Measurements from ENCODE around the gene ATG14.

ATG14 gene

DNA sequence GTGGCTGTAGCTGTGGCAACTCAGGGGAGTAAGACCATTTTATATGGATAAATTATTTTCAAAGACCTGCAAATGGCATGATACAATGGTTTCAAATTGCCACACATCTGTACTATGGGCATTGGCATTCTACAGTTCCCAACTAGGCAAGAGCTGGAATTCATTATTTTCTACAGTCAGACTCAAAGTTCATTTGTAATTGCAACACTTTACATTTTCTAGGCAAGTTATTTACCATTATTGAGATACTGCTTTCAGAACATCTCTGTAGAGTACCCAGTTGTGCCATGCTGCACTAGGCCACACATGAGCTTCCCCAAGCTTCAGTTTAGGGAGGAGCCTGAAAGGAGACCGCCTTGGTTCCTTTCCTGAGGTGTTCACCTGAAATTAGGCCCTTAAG lies 8.0 kb upstream of the ATG14 start:
- Histone ChIP-seq H3K36me3 (no peaks in the 10 kb centered on the region), H3K9me3 (no peaks in the 10 kb centered on the region), H3K4me3 (ENCODE audit: low read depth, low read length) (no peak overlapping the region), H3K27me3 (no peaks in the 10 kb centered on the region), H3K4me1 (peaks cover 12% of the 10 kb centered on the region)
- TF ChIP-seq, protein P1, sequence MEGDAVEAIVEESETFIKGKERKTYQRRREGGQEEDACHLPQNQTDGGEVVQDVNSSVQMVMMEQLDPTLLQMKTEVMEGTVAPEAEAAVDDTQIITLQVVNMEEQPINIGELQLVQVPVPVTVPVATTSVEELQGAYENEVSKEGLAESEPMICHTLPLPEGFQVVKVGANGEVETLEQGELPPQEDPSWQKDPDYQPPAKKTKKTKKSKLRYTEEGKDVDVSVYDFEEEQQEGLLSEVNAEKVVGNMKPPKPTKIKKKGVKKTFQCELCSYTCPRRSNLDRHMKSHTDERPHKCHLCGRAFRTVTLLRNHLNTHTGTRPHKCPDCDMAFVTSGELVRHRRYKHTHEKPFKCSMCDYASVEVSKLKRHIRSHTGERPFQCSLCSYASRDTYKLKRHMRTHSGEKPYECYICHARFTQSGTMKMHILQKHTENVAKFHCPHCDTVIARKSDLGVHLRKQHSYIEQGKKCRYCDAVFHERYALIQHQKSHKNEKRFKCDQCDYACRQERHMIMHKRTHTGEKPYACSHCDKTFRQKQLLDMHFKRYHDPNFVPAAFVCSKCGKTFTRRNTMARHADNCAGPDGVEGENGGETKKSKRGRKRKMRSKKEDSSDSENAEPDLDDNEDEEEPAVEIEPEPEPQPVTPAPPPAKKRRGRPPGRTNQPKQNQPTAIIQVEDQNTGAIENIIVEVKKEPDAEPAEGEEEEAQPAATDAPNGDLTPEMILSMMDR (IDR thresholded peaks at IDR 0.05; ENCODE audit: low read depth, low read length): no peak
- no peak for DNase-seq

DNA sequence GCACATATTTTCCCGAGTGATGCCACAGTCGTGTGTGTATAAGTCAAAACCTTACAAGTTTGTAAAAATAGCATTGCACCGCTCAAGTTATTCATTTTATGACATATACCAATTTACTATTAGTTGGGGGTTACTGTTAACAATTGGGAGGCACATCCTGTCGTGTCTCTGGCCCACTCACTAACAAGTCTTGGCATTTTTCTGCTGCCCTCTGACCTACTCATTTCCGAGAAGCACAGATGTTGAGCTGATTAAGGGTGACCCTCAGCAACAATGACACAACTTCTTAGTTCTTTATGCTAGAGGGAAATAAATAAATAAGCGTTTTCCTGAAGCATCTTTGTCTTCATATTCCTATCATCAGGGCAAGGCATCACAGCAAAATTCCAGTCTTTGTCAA lies 6.8 kb upstream of the ATG14 start:
- Histone ChIP-seq H3K4me3 (ENCODE audit: low read depth, low read length) (no peak overlapping the region), H3K4me1 (peaks cover 12% of the 10 kb centered on the region), H3K36me3 (no peaks in the 10 kb centered on the region), H3K9me3 (no peaks in the 10 kb centered on the region), H3K27me3 (no peaks in the 10 kb centered on the region)
- DNase-seq: no peak
- TF ChIP-seq, protein P1 (IDR thresholded peaks at IDR 0.05; ENCODE audit: low read depth, low read length): no peak

DNA sequence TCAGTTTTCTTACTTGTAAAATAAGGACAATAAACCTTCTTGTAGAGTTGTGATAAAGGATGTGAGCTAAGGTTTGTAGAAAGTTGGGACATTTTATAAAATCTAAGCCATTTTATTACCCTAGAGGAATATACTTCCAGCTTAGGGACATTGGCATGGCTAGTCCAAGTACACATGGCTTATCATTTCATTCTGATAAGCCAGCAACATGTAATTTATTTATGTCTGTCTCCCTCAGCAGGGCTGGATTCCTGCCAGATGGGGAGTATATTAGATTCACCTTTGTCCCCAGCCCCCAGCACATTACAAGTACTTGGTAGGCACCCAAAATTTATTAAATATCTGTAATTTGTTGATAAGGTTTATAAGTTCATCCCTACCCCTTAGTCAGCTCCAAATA lies 6.3 kb upstream of the ATG14 start:
- H3K4me1 ChIP-seq: peaks cover 12% of the 10 kb centered on the region
- peak; percentile 67 for DNase-seq
- H3K27me3 ChIP-seq: no peaks in the 10 kb centered on the region
- TF ChIP-seq, protein P1 (IDR thresholded peaks at IDR 0.05; ENCODE audit: low read depth, low read length): no peak
- H3K9me3 ChIP-seq: no peaks in the 10 kb centered on the region
- no peaks in the 10 kb centered on the region for H3K36me3 ChIP-seq
- H3K4me3 ChIP-seq (ENCODE audit: low read depth, low read length): no peak overlapping the region

DNA sequence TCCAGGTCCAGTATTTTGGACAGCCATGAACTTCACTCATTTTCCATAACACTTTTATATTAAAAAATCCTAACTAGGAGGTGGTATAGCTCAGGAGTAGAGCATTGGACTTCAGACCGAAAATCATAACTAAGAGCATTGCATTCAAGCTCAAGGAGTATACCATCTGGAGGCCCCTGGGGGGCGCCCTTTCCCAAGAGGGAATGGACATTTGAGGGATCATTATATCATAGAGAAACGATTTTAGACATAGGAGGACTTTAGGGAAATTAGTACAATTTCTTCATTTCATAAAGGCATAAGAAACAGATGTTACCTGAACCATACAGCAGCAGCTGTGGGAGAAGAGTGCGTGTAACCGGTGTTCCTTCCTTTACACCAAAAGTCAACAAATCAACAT lies 5.2 kb upstream of the ATG14 start:
- Histone ChIP-seq H3K4me3 (ENCODE audit: low read depth, low read length) (no peak overlapping the region), H3K36me3 (no peaks in the 10 kb centered on the region), H3K27me3 (no peaks in the 10 kb centered on the region), H3K4me1 (peaks cover 12% of the 10 kb centered on the region), H3K9me3 (no peaks in the 10 kb centered on the region)
- TF ChIP-seq, protein P1 (IDR thresholded peaks at IDR 0.05; ENCODE audit: low read depth, low read length): peak; percentile 76
- DNase-seq: peak; percentile 49

DNA sequence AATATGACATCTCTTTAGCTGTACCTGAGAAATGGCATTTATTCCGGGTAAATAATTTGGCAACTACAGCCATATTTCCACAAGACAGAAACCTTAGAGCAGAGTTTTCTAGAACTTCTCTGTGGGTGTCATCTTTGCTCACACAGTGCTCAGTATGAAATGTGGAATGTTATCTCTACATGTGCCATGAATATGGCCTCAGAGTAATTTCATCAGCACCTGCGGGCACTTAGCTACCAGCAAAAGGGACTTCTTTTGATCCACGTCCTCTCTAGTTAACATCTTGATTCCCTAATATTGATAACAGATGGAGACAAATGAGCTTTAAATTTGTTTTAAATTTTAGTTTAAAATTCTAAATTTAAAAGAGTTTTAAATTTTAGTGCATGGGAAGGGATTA lies 2.9 kb upstream of the ATG14 start:
- Histone ChIP-seq H3K36me3 (no peaks in the 10 kb centered on the region), H3K4me3 (ENCODE audit: low read depth, low read length) (no peak overlapping the region), H3K9me3 (no peaks in the 10 kb centered on the region), H3K27me3 (no peaks in the 10 kb centered on the region), H3K4me1 (peaks cover 12% of the 10 kb centered on the region)
- TF ChIP-seq, protein P1 (IDR thresholded peaks at IDR 0.05; ENCODE audit: low read depth, low read length): no peak
- DNase-seq: no peak

DNA sequence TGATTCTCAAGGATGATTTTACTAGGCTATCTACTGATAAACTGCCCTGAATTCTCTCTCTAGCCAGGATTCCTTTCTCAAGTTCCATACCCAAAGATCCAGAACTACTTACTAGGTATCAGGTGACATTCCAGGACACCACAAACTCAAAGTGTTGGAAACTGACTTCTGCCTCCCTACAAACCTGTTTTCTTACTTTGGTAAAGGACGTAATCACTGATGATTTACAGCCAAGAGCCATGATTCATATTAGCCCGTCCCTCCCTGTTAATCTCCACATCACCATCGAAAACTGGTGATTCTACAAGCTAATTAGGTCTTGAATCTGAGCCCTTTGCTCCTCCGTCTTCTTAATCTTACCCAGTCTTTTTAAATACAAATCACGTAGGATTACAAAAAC lies 1.0 kb upstream of the ATG14 start:
- DNase-seq: no peak

More for the DNA sequence above, 1.0 kb upstream of the ATG14 start:
- TF ChIP-seq, protein P1 (IDR thresholded peaks at IDR 0.05; ENCODE audit: low read depth, low read length): no peak
- no peaks in the 10 kb centered on the region for H3K9me3 ChIP-seq
- no peaks in the 10 kb centered on the region for H3K36me3 ChIP-seq
- H3K4me1 ChIP-seq: peaks cover 3% of the 10 kb centered on the region
- no peaks in the 10 kb centered on the region for H3K27me3 ChIP-seq
- no peak overlapping the region for H3K4me3 ChIP-seq (ENCODE audit: low read depth, low read length)

All from BE2C (cell line).